GM12878 (cell line): ENCODE measurements around the gene TSFM. TPM values are rescaled to one million over a fixed set of nuclear protein-coding genes. Genes with fewer than 3 reads are reported as not detected.

Experiments used
- ATAC-seq: fragments of 200-7000 bp; cut with Tn5 transposase; 3 replicates; pipeline ENCODE4 v1.9.1; 2020; ENCODE audit warnings: mild to moderate bottlenecking, moderate library complexity
- BruUV-seq: library from RNA; stranded (reverse); fragments of 400-500 nt; replicated peaks from 2 replicates; lab custom pipeline; 2021; lab: Mats Ljungman, UMichigan
- CTCF ChIA-PET: fragments of 300-600 bp; sonication (Branson Sonifier 250); formaldehyde crosslinking; extraction: SDS; loops from one replicate; lab custom pipeline; 2021; ENCODE audit warnings: inconsistent platforms; lab: Yijun Ruan, JAX
- POLR2A ChIA-PET: fragments of 350-600 bp; formaldehyde crosslinking; extraction: SDS; loops from one replicate; lab custom pipeline; 2021; ENCODE audit warnings: inconsistent platforms; lab: Charles Lee
- RAD21 ChIA-PET: fragments of 300-600 bp; sonication (Branson Sonifier 250); formaldehyde crosslinking; loops from one replicate; lab custom pipeline; 2023; ENCODE audit warnings: antibody characterized with exemption; ENCODE audit not compliant: unreplicated experiment; lab: Charles Lee
- SMC1A ChIA-PET: fragments of 300-600 bp; sonication (Branson Sonifier 250); formaldehyde crosslinking; loops from one replicate; lab custom pipeline; 2023; ENCODE audit not compliant: unreplicated experiment, uncharacterized antibody; lab: Charles Lee
- DNase-seq: peaks from one replicate; pipeline ENCODE4 v3.0.0-alpha.2; 2011; ENCODE audit warnings: low read depth, low spot score
- FAIRE-seq: peaks from 3 replicates; lab custom pipeline; 2011; peaks lifted over from hg19 to GRCh38; lab: Jason Lieb, UNC
- H2AFZ ChIP-seq: 2 replicates; pipeline ENCODE4 v1.6.0; 2011; ENCODE audit warnings: low read depth, low read length, control low read depth; ENCODE audit not compliant: control insufficient read depth
- H3K27ac ChIP-seq: 2 replicates; pipeline ENCODE4 v1.5.1; 2011; ENCODE audit warnings: control low read depth; ENCODE audit not compliant: control insufficient read depth, insufficient read depth
- H3K27me3 ChIP-seq, 2 experiments: replicated peaks in 1 of 2; 2 replicates each; pipeline versions ENCODE4 v1.6.0 to v1.6.1; 2011; ENCODE audit warnings: low read length in 1 of 2; ENCODE audit not compliant: control insufficient read depth in 2 of 2, insufficient read depth in 2 of 2
- H3K36me3 ChIP-seq, 2 experiments: 2 replicates each; pipeline ENCODE4 v1.5.1; 2011; ENCODE audit warnings: low read length in 1 of 2; ENCODE audit not compliant: control insufficient read depth in 2 of 2, insufficient read depth in 2 of 2
- H3K4me1 ChIP-seq: 2 replicates; pipeline ENCODE4 v1.6.1; 2011; ENCODE audit warnings: mild to moderate bottlenecking, low read length, moderate library complexity, mixed read lengths; ENCODE audit not compliant: control insufficient read depth, insufficient read depth
- H3K4me2 ChIP-seq: 2 replicates; pipeline ENCODE4 v1.6.0; 2011; ENCODE audit warnings: control low read depth; ENCODE audit not compliant: control insufficient read depth, insufficient read depth
- H3K4me3 ChIP-seq: fragments of 200-600 bp; sonication (generic); 2 replicates; pipeline ENCODE4 v1.5.1; 2016
- H3K79me2 ChIP-seq: 2 replicates; pipeline ENCODE4 v1.6.0; 2011; ENCODE audit warnings: low read length; ENCODE audit not compliant: control insufficient read depth, insufficient read depth
- H3K9ac ChIP-seq: 2 replicates; pipeline ENCODE4 v1.8.0; 2011; ENCODE audit warnings: low read length, control low read depth, mixed read lengths; ENCODE audit not compliant: control insufficient read depth, insufficient read depth
- H3K9me3 ChIP-seq: replicated peaks from 3 replicates; pipeline ENCODE4 v1.5.1; 2011; ENCODE audit warnings: mild to moderate bottlenecking, low read length; ENCODE audit not compliant: control insufficient read depth, insufficient read depth
- H4K20me1 ChIP-seq: 2 replicates; pipeline ENCODE4 v1.6.0; 2011; ENCODE audit not compliant: control insufficient read depth, insufficient read depth
- CREM ChIP-seq: IDR thresholded peaks from 2 replicates; pipeline ENCODE4 v1.6.1; 2014; ENCODE audit warnings: antibody characterized with exemption, low read depth
- DPF2 ChIP-seq: fragments of 450-650 bp; IDR thresholded peaks from 2 replicates; pipeline ENCODE4 v1.6.1; 2017; ENCODE audit warnings: mild to moderate bottlenecking
- FOXK2 ChIP-seq: fragments of 450-650 bp; IDR thresholded peaks from 2 replicates; pipeline ENCODE4 v1.6.1; 2017; ENCODE audit warnings: mild to moderate bottlenecking, moderate library complexity
- HDGF ChIP-seq: fragments of 450-650 bp; IDR thresholded peaks from 2 replicates; pipeline ENCODE4 v1.6.1; 2016; ENCODE audit warnings: antibody characterized with exemption
- KLF5 ChIP-seq: fragments of 450-650 bp; IDR thresholded peaks from 2 replicates; pipeline ENCODE4 v1.6.1; 2014; ENCODE audit warnings: mild to moderate bottlenecking; ENCODE audit not compliant: partially characterized antibody
- MEF2B ChIP-seq: fragments of 450-650 bp; IDR thresholded peaks from 2 replicates; pipeline ENCODE4 v1.6.1; 2018; ENCODE audit warnings: mild to moderate bottlenecking, moderate library complexity; ENCODE audit not compliant: partially characterized antibody, poor library complexity, severe bottlenecking
- NFXL1 ChIP-seq: fragments of 450-650 bp; IDR thresholded peaks from 2 replicates; pipeline ENCODE4 v1.6.1; 2017; ENCODE audit warnings: antibody characterized with exemption, mild to moderate bottlenecking, borderline replicate concordance
- PAX5 ChIP-seq: IDR thresholded peaks from 2 replicates; pipeline ENCODE4 v1.6.1; 2011; ENCODE audit warnings: low read depth, low read length, borderline replicate concordance
- RAD51 ChIP-seq: fragments of 450-650 bp; IDR thresholded peaks from 2 replicates; pipeline ENCODE4 v1.6.1; 2016; ENCODE audit warnings: moderate library complexity, mild to moderate bottlenecking, inconsistent platforms
- RB1 ChIP-seq: fragments of 450-650 bp; formaldehyde crosslinking; IDR thresholded peaks from 2 replicates; pipeline ENCODE4 v1.6.1; 2017; ENCODE audit warnings: mild to moderate bottlenecking, borderline replicate concordance
- RBBP5 ChIP-seq: fragments of 200-600 bp; sonication (generic); conservative IDR thresholded peaks from 2 replicates; pipeline ENCODE4 v1.6.1; 2016
- RUNX3 ChIP-seq: IDR thresholded peaks from 2 replicates; pipeline ENCODE4 v1.6.1; 2012; ENCODE audit warnings: low read length, inconsistent platforms
- SMAD1 ChIP-seq: fragments of 450-650 bp; IDR thresholded peaks from 2 replicates; pipeline ENCODE4 v1.6.1; 2018; ENCODE audit warnings: mild to moderate bottlenecking, low read depth; ENCODE audit not compliant: partially characterized antibody
- TCF12 ChIP-seq: IDR thresholded peaks from 2 replicates; pipeline ENCODE4 v1.6.1; 2011; ENCODE audit warnings: low read depth, mild to moderate bottlenecking, low read length
- ZNF217 ChIP-seq: fragments of 450-650 bp; IDR thresholded peaks from 2 replicates; pipeline ENCODE4 v1.6.1; 2017; ENCODE audit warnings: antibody characterized with exemption, mild to moderate bottlenecking
- ZNF24 ChIP-seq: fragments of 450-650 bp; IDR thresholded peaks from 2 replicates; pipeline ENCODE4 v1.6.1; 2017; ENCODE audit warnings: antibody characterized with exemption, mild to moderate bottlenecking
- WGBS: methylation state at CpG from one replicate; pipeline ENCODE4 v1.1.6; 2016; ENCODE audit warnings: low lambda C conversion rate; ENCODE audit not compliant: insufficient replicate concordance, insufficient coverage; ENCODE audit errors: missing lambda C conversion rate; 5-methylcytosine and 5-hydroxymethylcytosine counted together
- in situ Hi-C: fragments of 300-500 bp; cut with MboI; formaldehyde crosslinking; loops from 9 replicates; pipeline ENCODE4 v1.14.3; 2018; ENCODE audit warnings: mixed read lengths
- intact Hi-C: fragments of 100-400 bp; cut with micrococcal nuclease; formaldehyde crosslinking; loops from one replicate; pipeline ENCODE4 v1.14.2; 2022; ENCODE audit not compliant: unreplicated experiment
- polyA plus RNA-seq, 11 experiments: library from polyadenylated mRNA; depleted of rRNA in 4 of 11; unstranded in 6 of 11; stranded (reverse) in 5 of 11; fragments of >200 nt; fragmentation: Nextera tagmentation in 4 of 11; fragmentation: Illumina TruSeq in 1 of 11; extraction: Ambion mirVana in 4 of 11; extraction: Trizol in 1 of 11; gene quantifications; 1 replicate in 1 of 11; 2 replicates in 10 of 11; pipeline versions ENCODE4 v1.2.1 to v1.2.3, GENCODE V29; 2011 to 2016; ENCODE audit warnings: inconsistent platforms in 2 of 11, missing spikeins in 2 of 11, low read depth in 1 of 11
- total RNA-seq, 4 experiments: library from RNA; depleted of rRNA in 3 of 4; stranded (reverse); fragments of >200 nt in 3 of 4; fragmentation: Illumina TruSeq in 1 of 4; extraction: Trizol in 1 of 4; gene quantifications; 2 replicates each; pipeline versions ENCODE4 v1.2.1 to v1.2.3, GENCODE V29; 2013 to 2021
- TF ChIP-seq, protein P1 (sequence below): fragments of 450-650 bp; formaldehyde crosslinking; IDR thresholded peaks from 2 replicates; pipeline ENCODE4 v1.4.0; 2020; ENCODE audit warnings: mild to moderate bottlenecking, moderate library complexity
- TF ChIP-seq, protein P2 (sequence below): fragments of 450-650 bp; formaldehyde crosslinking; IDR thresholded peaks from 2 replicates; pipeline ENCODE4 v1.5.0; 2022; ENCODE audit warnings: mild to moderate bottlenecking, missing genetic modification characterization
- TF ChIP-seq, protein P3 (sequence below): IDR thresholded peaks from 2 replicates; pipeline ENCODE4 v1.6.1; 2012; ENCODE audit warnings: low read depth, low read length, improper control_type of control experiment

TSFM gene
- total and polyA plus RNA-seq, 10 of the 15 experiments (the other 5 are each of a cell fraction or from before 2014, with no cell fraction given), result 36.7 to 132 (median 45.6) TPM

DNA sequence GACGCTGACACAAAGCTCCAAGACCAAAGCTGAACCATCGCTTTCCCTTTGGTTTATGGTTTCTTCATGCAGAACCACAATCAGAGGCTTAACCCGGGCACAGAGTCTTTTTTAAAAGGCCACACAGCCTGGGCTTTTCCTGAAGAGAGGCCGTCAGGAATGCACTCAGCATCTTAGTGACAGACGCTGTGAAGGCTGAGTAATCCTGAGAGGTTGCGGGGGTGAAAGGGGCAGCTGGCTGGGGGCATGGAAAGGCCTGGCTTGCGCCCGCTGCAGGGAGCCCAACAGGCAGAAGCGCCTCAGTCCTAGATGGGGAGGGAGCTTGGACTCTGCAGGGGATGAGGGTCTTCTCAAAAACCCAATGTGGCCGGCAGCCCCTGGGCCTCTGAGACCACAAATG, 50.4 kb downstream of the TSFM start:
- peaks cover 8% of the 10 kb centered on the region for H4K20me1 ChIP-seq
- no peak for TF ChIP-seq RB1
- 0 out of 2 replicates have a peak, but pooled peaks have one; percentile 21 for TF ChIP-seq PAX5
- TF ChIP-seq RBBP5, result no peak
- TF ChIP-seq ZNF217, result no peak
- no peak for TF ChIP-seq HDGF
- TF ChIP-seq, protein P1, sequence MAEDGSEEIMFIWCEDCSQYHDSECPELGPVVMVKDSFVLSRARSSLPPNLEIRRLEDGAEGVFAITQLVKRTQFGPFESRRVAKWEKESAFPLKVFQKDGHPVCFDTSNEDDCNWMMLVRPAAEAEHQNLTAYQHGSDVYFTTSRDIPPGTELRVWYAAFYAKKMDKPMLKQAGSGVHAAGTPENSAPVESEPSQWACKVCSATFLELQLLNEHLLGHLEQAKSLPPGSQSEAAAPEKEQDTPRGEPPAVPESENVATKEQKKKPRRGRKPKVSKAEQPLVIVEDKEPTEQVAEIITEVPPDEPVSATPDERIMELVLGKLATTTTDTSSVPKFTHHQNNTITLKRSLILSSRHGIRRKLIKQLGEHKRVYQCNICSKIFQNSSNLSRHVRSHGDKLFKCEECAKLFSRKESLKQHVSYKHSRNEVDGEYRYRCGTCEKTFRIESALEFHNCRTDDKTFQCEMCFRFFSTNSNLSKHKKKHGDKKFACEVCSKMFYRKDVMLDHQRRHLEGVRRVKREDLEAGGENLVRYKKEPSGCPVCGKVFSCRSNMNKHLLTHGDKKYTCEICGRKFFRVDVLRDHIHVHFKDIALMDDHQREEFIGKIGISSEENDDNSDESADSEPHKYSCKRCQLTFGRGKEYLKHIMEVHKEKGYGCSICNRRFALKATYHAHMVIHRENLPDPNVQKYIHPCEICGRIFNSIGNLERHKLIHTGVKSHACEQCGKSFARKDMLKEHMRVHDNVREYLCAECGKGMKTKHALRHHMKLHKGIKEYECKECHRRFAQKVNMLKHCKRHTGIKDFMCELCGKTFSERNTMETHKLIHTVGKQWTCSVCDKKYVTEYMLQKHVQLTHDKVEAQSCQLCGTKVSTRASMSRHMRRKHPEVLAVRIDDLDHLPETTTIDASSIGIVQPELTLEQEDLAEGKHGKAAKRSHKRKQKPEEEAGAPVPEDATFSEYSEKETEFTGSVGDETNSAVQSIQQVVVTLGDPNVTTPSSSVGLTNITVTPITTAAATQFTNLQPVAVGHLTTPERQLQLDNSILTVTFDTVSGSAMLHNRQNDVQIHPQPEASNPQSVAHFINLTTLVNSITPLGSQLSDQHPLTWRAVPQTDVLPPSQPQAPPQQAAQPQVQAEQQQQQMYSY (CRISPR knock-in tag), result no peak
- TF ChIP-seq MEF2B, result no peak
- TF ChIP-seq ZNF24, result no peak
- TF ChIP-seq, protein P2, sequence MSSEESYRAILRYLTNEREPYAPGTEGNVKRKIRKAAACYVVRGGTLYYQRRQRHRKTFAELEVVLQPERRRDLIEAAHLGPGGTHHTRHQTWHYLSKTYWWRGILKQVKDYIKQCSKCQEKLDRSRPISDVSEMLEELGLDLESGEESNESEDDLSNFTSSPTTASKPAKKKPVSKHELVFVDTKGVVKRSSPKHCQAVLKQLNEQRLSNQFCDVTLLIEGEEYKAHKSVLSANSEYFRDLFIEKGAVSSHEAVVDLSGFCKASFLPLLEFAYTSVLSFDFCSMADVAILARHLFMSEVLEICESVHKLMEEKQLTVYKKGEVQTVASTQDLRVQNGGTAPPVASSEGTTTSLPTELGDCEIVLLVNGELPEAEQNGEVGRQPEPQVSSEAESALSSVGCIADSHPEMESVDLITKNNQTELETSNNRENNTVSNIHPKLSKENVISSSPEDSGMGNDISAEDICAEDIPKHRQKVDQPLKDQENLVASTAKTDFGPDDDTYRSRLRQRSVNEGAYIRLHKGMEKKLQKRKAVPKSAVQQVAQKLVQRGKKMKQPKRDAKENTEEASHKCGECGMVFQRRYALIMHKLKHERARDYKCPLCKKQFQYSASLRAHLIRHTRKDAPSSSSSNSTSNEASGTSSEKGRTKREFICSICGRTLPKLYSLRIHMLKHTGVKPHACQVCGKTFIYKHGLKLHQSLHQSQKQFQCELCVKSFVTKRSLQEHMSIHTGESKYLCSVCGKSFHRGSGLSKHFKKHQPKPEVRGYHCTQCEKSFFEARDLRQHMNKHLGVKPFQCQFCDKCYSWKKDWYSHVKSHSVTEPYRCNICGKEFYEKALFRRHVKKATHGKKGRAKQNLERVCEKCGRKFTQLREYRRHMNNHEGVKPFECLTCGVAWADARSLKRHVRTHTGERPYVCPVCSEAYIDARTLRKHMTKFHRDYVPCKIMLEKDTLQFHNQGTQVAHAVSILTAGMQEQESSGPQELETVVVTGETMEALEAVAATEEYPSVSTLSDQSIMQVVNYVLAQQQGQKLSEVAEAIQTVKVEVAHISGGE (CRISPR knock-in tag), result no peak
- TF ChIP-seq RAD51, result no peak
- no peak for TF ChIP-seq DPF2
- TF ChIP-seq KLF5, result no peak
- TF ChIP-seq, protein P3, sequence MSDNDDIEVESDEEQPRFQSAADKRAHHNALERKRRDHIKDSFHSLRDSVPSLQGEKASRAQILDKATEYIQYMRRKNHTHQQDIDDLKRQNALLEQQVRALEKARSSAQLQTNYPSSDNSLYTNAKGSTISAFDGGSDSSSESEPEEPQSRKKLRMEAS, result no peak
- peak; percentile 40; the same call in 1 of the 2 replicates for TF ChIP-seq RUNX3
- TF ChIP-seq CREM, result no peak
- TF ChIP-seq TCF12, result peak; percentile 48; the same call in 1 of the 2 replicates
- no peak for TF ChIP-seq SMAD1
- TF ChIP-seq NFXL1, result no peak
- no peak for TF ChIP-seq FOXK2

More for the DNA sequence above, 50.4 kb downstream of the TSFM start:
- intact Hi-C loops (loop anchor here (5.0 kb wide), 1 partner anchor 76 kb away; the partner anchor contains the start of gene MARCHF9), in situ Hi-C loops (no loop called here)
- BruUV-seq, result no TSS peak
- peaks cover 64% of the 10 kb centered on the region for H3K4me1 ChIP-seq
- peaks cover 60% of the 10 kb centered on the region for H3K79me2 ChIP-seq
- RAD21 ChIA-PET, result interaction anchor here (0.7 to 8.5 kb wide), 10 partner anchors 12 to 226 kb away, joined by 3 to 273 read pairs (median 4); partner anchors contain the start of genes AVIL and CTDSP2
- H3K4me3 ChIP-seq, result peak overlapping the region; percentile 30; the same call in 1 of the 2 replicates
- POLR2A ChIA-PET, result interaction anchor here (1.5 to 8.1 kb wide), 3 partner anchors 14 to 108 kb away, joined by 3 to 112 read pairs (median 5); partner anchors contain the start of genes ATP23 and AVIL
- no peak overlapping the region for H3K9ac ChIP-seq
- no peaks in the 10 kb centered on the region for H3K27me3 ChIP-seq
- FAIRE-seq (no peak), DNase-seq (no peak), ATAC-seq (peak; percentile 2; the same call in 1 of the 3 replicates)
- no peak overlapping the region; the same call in 1 of the 2 replicates for H3K27ac ChIP-seq
- WGBS, result 33% methylated on average over 10 of the region's 10 CpGs
- peaks cover 4 to 14% of the 10 kb centered on the region in 2 experiments for H3K36me3 ChIP-seq
- CTCF ChIA-PET, result interaction anchor here (0.9 to 8.4 kb wide), 19 partner anchors 10 to 84 kb away, joined by 3 to 226 read pairs (median 5); no protein-coding TSS in a partner anchor
- H2AFZ ChIP-seq, result no peak overlapping the region
- SMC1A ChIA-PET, result interaction anchor here (0.8 to 17.6 kb wide), 9 partner anchors 11 to 110 kb away, joined by 3 to 416 read pairs (median 4); partner anchors contain the start of gene AVIL
- no peaks in the 10 kb centered on the region for H3K9me3 ChIP-seq
- H3K4me2 ChIP-seq, result peak overlapping the region; percentile 61
